ENCODE data around the gene RAB22A.

GRCh38 chr20:58403272-58403671 is 93.8 kb downstream of the RAB22A start:
- TF ChIP-seq CTCF (IDR thresholded peaks at IDR 0.05) (no peak), POLR2A (IDR thresholded peaks at IDR 0.05) (no peak)

Data from adrenal gland (tissue), 5 donors.